ENCODE measurements around the gene PCNT.
"Not testable (repeated sequence)": the region's sequence is repeated elsewhere in the genome, so short reads cannot be mapped to it uniquely, and the experiment has no call there.

The PCNT gene

GRCh38 chr21:46310260-46310659, 13.7 kb upstream of the PCNT start:
- DNase-seq = not testable (repeated sequence)

GRCh38 chr21:46311568-46311967, 12.4 kb upstream of the PCNT start:
- DNase-seq = no peak

GRCh38 chr21:46312949-46313348, 11.0 kb upstream of the PCNT start:
- no peak for DNase-seq

GRCh38 chr21:46314441-46315020, 9.4 kb upstream of the PCNT start:
- DNase-seq = no peak

- DNase-seq = no peak
Measured at GRCh38 chr21:46316708-46317324, 7.1 kb upstream of the PCNT start.

- DNase-seq = peak; percentile 81 to 97 (median 93)
Measured at GRCh38 chr21:46317710-46318463, 6.1 kb upstream of the PCNT start.

- no peak for DNase-seq
Measured at GRCh38 chr21:46318464-46318845, 5.5 kb upstream of the PCNT start.

GRCh38 chr21:46319186-46319585, 4.8 kb upstream of the PCNT start:
- DNase-seq = peak in 1 of 3 experiments; percentile 18

GRCh38 chr21:46320331-46320801, 3.6 kb upstream of the PCNT start:
- no peak for DNase-seq

GRCh38 chr21:46322351-46323226, 1.4 kb upstream of the PCNT start:
- peak; percentile 14 to 69 (median 54) for DNase-seq

GRCh38 chr21:46323227-46323709, 688 bp upstream of the PCNT start:
- DNase-seq = peak in 2 of 3 experiments; percentile 78 to 83

GRCh38 chr21:46324390-46325072, 575 bp downstream of the PCNT start:
- peak; percentile 88 to 95 (median 94) for DNase-seq

GRCh38 chr21:46325073-46325912, 1.3 kb downstream of the PCNT start:
- DNase-seq = peak; percentile 37 to 88 (median 85)

- peak in 2 of 3 experiments; percentile 19 to 70 for DNase-seq
Measured at GRCh38 chr21:46326110-46326703, 2.3 kb downstream of the PCNT start.

GRCh38 chr21:46327711-46328110, 3.8 kb downstream of the PCNT start:
- DNase-seq = no peak

GRCh38 chr21:46328151-46328550, 4.2 kb downstream of the PCNT start:
- no peak for DNase-seq

GRCh38 chr21:46329796-46330195, 5.8 kb downstream of the PCNT start:
- no peak for DNase-seq

- DNase-seq = no peak
Measured at GRCh38 chr21:46334351-46335140, 10.6 kb downstream of the PCNT start.

- no peak for DNase-seq
Measured at GRCh38 chr21:46336603-46337002, 12.6 kb downstream of the PCNT start.

GRCh38 chr21:46340998-46341397, 17.0 kb downstream of the PCNT start:
- no peak for DNase-seq
